ENCODE results near the gene FMO4. TPM values are rescaled to one million over a fixed set of nuclear protein-coding genes. Genes with fewer than 3 reads are reported as not detected.
"Not testable (repeated sequence)": the region's sequence is repeated elsewhere in the genome, so short reads cannot be mapped to it uniquely, and the experiment has no call there.

Gene FMO4
- polyA plus RNA-seq (ENCODE audit: insufficient read length in 4 of 4): 10 to 100 TPM; 11.0 to 18.6 (median 16.6) TPM

DNA sequence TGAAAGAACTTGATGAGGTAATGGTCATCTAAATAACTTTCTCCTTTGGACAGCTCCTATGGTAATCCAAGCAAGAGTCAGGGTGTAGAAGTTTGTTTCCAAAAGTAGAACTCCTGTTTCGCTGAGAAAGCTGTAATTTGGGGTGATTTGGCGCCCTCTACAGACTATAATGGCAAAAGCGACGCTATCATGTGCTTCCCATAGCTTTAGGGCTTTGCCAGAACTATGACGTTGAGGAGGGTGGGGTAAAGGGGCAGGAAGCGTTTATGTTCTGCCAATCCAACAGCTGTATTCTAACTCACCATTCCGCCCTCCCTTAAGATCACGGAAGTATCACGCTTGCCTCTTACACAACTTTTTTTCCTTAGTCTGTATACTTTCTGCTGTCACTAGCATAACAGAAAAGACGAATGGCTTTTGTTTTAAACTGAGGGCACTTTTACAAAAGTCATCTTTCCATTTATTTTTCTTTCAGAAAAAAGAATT is at the start of gene FMO4:
Gene FMO4 (plus strand): TSS at position 349 of the 486 bp plus-strand sequence. CDS start 5,643 bp downstream, outside the sequence.
- peak; percentile 95 to 99 (median 96) for DNase-seq (ENCODE audit: low read depth in 4 of 4, low spot score in 2 of 4)

- no peak for DNase-seq (ENCODE audit: low read depth in 4 of 4, low spot score in 2 of 4)
Measured at GRCh38 chr1:171265686-171266085, 48.3 kb upstream of the FMO4 start.

GRCh38 chr1:171266930-171267329 is 47.1 kb upstream of the FMO4 start:
- DNase-seq (ENCODE audit: low read depth in 4 of 4, low spot score in 2 of 4): no peak

DNA sequence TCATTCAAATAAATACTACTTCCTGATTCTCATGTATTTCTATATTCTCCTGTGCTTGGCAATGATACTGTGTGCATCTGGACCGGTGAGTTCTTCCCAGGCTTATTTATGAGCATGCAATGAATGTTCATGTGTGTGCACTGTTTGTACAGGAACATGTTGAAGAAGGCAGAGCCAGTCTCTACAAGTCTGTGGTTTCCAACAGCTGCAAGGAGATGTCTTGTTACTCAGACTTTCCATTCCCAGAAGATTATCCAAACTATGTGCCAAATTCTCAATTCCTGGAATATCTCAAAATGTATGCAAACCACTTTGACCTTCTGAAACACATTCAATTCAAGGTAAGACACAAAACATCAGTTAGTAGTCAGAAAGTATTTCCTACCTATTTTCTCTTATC is 46.6 kb upstream of the FMO4 start:
- no peak for DNase-seq (ENCODE audit: low read depth in 4 of 4, low spot score in 2 of 4)

- no peak for DNase-seq (ENCODE audit: low read depth in 4 of 4, low spot score in 2 of 4)
Measured at GRCh38 chr1:171270806-171271205, 43.2 kb upstream of the FMO4 start.

DNA sequence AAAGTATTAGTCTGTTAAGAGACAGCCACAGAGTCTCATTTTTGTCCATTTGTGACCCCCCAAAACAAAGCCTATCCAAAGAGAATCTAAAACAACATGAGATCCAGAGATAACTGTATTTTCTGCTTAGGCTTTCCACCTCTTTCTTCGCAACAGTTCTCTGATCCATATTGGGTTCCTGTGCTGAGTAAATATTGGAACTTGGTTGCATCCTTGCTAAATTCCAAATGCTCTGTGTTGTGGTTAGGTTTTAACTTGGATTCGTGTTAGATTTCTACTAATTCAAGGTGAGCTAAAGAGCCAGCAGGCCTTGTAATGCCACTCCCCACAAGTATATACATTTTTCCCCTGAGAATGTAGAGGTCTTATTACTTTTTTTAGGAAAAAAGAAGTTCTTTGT is 36.4 kb upstream of the FMO4 start:
- DNase-seq (ENCODE audit: low read depth in 4 of 4, low spot score in 2 of 4): no peak

DNA sequence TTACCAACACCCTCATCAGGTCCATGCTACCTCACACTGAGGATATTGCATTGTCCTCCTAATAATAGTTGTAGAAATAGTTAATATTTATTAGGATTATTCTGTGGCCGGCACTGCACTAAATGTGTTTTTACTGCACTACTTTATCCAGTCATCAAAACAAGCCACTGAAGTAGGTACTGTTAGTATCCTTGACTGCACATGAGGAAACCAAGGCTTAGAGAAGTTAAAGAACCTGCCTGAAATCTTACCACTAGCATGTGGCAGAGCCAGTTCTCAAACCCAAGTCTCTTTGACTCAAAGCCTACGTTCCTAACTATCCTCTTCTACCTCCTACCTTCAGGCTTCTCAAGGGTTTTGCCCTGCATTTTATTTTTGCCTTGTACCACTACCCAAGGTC is 34.7 kb upstream of the FMO4 start:
- no peak for DNase-seq (ENCODE audit: low read depth in 4 of 4, low spot score in 2 of 4)

GRCh38 chr1:171279678-171280077 is 34.3 kb upstream of the FMO4 start:
- no peak for DNase-seq (ENCODE audit: low read depth in 4 of 4, low spot score in 2 of 4)

DNA sequence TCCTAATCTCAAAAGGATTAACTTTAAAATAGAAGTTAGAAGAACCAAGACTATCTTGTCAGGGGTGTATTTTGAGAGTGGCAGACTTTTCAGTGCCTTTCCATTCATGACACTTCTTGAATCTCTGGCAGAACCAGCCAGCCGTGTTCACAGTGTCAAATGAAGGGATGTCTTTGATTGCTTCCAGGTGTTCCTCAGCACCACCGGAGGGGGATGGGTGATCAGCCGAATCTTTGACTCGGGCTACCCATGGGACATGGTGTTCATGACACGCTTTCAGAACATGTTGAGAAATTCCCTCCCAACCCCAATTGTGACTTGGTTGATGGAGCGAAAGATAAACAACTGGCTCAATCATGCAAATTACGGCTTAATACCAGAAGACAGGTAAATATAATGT is 33.4 kb upstream of the FMO4 start:
- DNase-seq (ENCODE audit: low read depth in 4 of 4, low spot score in 2 of 4): no peak

- DNase-seq (ENCODE audit: low read depth in 4 of 4, low spot score in 2 of 4): no peak
Measured at GRCh38 chr1:171286032-171286705, 27.8 kb upstream of the FMO4 start.

DNA sequence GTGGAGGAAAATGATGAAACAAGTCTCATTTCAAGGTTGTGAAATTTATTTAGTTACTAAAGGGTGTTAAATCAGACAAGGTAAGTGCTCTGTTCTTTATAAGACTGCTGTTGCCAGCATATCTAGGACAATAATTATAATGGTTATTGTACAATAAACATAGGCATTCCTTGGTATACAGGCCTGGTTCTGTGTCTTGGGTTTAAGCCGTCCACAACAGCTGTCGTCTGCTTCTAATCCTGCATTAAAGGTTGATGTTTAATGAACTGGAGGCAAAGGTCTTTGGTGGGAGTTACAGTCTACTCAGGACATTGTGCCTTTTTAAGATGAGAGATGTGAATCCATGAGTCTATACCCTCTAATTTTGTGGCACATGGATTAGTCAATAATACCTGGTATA is 23.4 kb upstream of the FMO4 start:
- DNase-seq (ENCODE audit: low read depth in 4 of 4, low spot score in 2 of 4): no peak

DNA sequence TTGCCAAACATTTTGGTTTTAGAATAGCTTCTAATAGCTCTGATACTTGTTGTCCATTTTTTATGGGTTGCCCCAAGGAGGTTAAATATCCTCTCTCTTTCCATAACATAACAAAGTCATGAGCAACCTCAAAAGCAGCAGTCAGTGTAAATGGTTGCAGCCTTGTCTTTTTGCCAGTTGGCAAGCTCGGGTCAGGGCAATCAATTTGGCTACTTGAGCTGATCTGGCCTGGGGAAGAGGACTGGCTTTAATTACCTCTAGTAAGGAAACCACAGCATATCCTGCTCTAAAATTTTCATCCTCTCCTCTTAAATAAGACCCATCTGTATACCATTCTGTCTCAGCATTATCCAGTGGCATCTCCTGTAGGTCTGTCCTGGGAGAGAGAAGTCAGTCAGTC is 21.2 kb upstream of the FMO4 start:
- no peak for DNase-seq (ENCODE audit: low read depth in 4 of 4, low spot score in 2 of 4)

- not testable (repeated sequence) for DNase-seq (ENCODE audit: low read depth in 4 of 4, low spot score in 2 of 4)
Measured at GRCh38 chr1:171295383-171295782, 18.6 kb upstream of the FMO4 start.

GRCh38 chr1:171295821-171296220 is 18.2 kb upstream of the FMO4 start:
- DNase-seq (ENCODE audit: low read depth in 4 of 4, low spot score in 2 of 4): no peak

- DNase-seq (ENCODE audit: low read depth in 4 of 4, low spot score in 2 of 4): no peak
Measured at GRCh38 chr1:171296897-171297296, 17.1 kb upstream of the FMO4 start.

DNA sequence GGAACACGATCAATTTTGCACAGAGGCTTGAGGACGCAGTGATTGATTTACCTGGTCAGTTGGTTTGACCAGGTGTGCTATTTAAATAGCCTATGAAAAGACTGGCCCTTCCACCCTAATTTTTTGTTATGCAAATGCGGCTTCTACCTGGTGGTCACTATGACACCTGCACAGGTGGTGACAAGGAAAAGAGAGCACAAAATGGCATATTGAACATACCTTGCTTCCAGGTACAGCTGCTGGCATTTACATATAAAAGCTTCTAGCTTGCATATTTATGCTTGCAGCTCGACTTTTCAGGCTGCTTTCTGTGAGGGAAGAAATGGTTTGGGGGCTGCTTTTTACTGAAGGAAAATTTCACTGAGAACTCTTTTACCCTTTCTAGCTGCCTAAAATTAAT is 15.3 kb upstream of the FMO4 start:
- no peak for DNase-seq (ENCODE audit: low read depth in 4 of 4, low spot score in 2 of 4)

GRCh38 chr1:171299342-171299741 is 14.6 kb upstream of the FMO4 start:
- DNase-seq (ENCODE audit: low read depth in 4 of 4, low spot score in 2 of 4): no peak

- no peak for DNase-seq (ENCODE audit: low read depth in 4 of 4, low spot score in 2 of 4)
Measured at GRCh38 chr1:171300401-171300800, 13.6 kb upstream of the FMO4 start.

DNA sequence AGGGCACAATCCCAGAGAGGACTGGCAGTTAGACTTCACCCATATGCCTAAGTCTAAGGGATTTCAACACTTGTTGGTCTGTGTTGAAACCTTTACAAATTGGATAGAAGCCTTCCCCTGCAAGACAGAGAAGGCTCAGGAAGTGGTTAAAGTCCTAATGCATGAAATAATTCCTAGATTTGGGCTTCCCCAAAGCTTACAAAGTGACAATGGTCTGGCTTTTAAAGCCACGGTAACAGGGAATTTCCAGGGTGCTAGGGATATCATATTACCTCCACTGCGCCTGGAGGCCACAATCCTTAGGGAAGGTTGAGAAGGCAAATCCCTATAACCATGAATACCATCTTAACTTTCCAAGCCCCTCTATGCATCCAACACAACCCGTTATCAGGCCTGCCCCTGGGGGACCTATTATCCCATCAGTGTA is 3.3 kb upstream of the FMO4 start:
- no peak for DNase-seq (ENCODE audit: low read depth in 4 of 4, low spot score in 2 of 4)

- no peak for DNase-seq (ENCODE audit: low read depth in 4 of 4, low spot score in 2 of 4)
Measured at GRCh38 chr1:171311771-171312558, 2.0 kb upstream of the FMO4 start.

DNA sequence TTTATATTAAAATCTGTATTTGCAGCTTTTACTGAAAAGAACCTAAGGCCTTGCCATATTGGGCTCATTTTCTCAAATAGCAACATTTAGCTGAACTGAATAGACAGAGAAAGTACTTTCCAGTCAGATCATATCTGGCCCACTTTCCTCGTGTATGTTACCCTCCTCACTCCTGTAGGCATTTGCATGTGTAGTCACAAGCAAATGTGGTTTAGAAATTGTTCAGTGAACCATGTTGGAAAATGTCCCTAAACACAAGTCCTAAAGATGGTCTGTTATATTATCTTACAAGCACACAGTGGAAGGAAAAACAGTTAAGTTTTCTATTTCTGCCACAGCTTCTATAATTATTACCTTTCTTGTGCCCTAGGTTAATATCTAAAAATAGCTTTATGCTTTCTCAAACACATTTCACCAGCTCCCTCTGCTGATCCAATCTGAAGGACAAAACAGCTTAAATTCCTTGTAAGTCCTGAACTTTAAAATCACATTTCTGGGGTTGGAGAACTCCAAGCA is 606 bp upstream of the FMO4 start:
- DNase-seq (ENCODE audit: low read depth in 4 of 4, low spot score in 2 of 4): no peak

DNA sequence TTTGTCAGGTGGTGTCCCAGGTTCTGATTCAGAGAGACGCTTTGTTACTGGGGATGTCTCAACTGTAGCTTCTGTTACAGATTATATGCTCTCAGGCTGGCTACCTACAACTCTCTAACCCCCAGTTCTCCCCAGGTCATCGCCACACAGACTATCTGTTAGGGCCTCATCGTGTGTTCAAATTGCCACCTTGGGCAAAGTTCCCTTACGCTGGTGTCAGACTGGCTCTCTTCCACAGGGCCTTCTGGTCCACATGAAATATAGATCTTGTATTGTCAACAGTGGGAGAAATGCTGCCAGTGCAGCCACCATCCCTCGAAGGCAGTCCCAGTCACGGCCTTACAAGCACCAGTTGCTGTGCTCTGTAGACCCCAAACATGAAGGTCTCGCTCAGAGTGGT is 15.3 kb downstream of the FMO4 start:
- no peak for DNase-seq (ENCODE audit: low read depth in 4 of 4, low spot score in 2 of 4)
